GM12891 (cell line): ENCODE results near the gene KRTAP10-9.

Experiments used
- PAX5 ChIP-seq: IDR thresholded peaks from 2 replicates; pipeline ENCODE4 v1.6.1; 2011; ENCODE audit warnings: low read length, moderate library complexity, mild to moderate bottlenecking; ENCODE audit not compliant: insufficient read depth, severe bottlenecking
- POLR2A ChIP-seq: IDR thresholded peaks from 2 replicates; pipeline ENCODE4 v1.6.1; 2011; ENCODE audit warnings: low read depth, low read length, control low read depth
- POLR2AphosphoS5 ChIP-seq: IDR thresholded peaks from 2 replicates; pipeline ENCODE4 v1.6.1; 2011; ENCODE audit warnings: low read depth, low read length, control low read depth
- TAF1 ChIP-seq: IDR thresholded peaks from 2 replicates; pipeline ENCODE4 v1.6.1; 2011; ENCODE audit warnings: low read depth, low read length, control low read depth

DNA sequence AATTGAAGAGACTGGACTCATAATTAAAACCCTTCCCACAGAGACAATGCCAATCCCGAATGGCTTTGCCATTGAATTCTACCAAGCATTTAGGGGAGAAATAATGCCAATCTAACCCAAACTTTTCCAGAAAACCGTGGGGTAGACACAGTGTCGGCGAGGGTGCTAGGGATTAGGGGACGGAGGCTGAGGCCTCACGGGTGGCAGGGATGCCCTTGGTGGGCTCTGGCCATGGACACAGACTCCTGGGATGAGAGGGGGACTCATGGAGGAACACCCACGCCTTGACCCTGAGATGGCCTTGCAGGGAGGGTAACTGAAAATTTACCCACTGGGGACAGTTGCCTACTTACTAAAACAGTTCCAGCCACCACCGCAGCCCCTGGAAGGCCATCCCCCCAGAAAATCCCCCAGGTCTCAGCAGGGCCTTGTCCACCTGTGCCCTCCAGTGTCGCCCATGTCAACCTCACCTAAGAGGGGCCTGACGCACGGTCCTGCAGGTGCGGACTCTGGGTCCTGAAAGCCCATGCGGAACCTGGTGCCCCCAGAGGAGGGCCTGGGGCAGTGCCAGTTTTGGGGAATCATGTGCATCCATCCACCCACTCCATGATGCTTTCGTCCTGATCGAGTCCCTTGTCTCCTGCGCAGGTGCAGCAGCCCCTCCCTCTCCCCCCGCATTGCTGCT, 48.4 kb upstream of the KRTAP10-9 start:
- TF ChIP-seq POLR2A (no peak), POLR2AphosphoS5 (no peak), PAX5 (no peak), TAF1 (no peak)
